HFF-Myc (cell line): Measurements from ENCODE around the gene SAMHD1.
"Not testable (repeated sequence)": the region's sequence is repeated elsewhere in the genome, so short reads cannot be mapped to it uniquely, and the experiment has no call there.

ENCODE experiments used
- DNase-seq: peaks from one replicate; pipeline ENCODE4 v3.0.0-alpha.2; 2011; ENCODE audit warnings: low read depth; ENCODE audit errors: extremely low read depth
- H3K4me3 ChIP-seq: replicated peaks from 2 replicates; pipeline ENCODE4 v1.5.1; 2011; ENCODE audit warnings: low read depth, mild to moderate bottlenecking, control low read depth, low read length
- TF ChIP-seq, protein P1 (sequence below): IDR thresholded peaks from 2 replicates; pipeline ENCODE4 v1.5.1; 2012; ENCODE audit warnings: mild to moderate bottlenecking, low read depth, low read length, control low read depth; ENCODE audit errors: missing control alignments

The SAMHD1 gene

DNA sequence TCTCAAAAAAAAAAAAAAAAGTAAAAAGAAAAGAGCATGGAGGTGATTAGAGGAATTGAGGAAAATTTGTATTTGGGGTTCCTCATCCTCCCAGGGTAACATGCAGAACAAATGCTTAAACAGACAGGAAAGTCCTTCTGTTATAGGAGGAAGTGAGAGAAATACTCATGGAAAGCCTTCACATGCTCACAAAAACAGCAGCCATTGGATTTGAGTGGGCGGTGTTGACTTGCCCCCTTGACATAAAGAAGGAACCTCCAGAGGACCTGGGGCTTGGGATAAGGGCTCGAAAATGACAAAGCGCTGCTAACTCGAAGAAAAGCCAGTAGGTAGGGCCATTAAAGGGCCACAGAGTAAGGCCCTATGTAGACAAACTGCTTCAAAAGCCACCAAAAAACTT, 17.5 kb upstream of the SAMHD1 start:
- no peak for DNase-seq
- TF ChIP-seq, protein P1, sequence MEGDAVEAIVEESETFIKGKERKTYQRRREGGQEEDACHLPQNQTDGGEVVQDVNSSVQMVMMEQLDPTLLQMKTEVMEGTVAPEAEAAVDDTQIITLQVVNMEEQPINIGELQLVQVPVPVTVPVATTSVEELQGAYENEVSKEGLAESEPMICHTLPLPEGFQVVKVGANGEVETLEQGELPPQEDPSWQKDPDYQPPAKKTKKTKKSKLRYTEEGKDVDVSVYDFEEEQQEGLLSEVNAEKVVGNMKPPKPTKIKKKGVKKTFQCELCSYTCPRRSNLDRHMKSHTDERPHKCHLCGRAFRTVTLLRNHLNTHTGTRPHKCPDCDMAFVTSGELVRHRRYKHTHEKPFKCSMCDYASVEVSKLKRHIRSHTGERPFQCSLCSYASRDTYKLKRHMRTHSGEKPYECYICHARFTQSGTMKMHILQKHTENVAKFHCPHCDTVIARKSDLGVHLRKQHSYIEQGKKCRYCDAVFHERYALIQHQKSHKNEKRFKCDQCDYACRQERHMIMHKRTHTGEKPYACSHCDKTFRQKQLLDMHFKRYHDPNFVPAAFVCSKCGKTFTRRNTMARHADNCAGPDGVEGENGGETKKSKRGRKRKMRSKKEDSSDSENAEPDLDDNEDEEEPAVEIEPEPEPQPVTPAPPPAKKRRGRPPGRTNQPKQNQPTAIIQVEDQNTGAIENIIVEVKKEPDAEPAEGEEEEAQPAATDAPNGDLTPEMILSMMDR: no peak
- no peak overlapping the region for H3K4me3 ChIP-seq

DNA sequence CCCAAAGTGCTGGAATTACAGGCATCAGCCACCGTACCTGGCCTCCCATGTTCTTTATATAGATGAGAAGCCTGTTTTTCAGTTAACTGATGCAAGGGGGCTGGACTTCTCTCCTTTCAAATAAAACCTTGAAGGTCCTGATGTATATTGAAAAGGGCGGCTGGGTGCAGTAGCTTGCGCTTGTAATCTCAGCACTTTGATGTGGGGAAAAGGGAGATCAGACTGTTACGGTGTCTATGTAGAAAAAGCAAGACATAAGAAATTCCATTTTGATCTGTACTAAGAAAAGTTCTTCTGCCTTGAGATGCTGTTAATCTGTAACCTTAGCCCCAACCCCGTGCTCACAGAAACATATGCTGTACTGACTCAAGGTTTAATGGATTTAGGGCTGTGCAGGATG, 16.1 kb upstream of the SAMHD1 start:
- H3K4me3 ChIP-seq: no peak overlapping the region

DNA sequence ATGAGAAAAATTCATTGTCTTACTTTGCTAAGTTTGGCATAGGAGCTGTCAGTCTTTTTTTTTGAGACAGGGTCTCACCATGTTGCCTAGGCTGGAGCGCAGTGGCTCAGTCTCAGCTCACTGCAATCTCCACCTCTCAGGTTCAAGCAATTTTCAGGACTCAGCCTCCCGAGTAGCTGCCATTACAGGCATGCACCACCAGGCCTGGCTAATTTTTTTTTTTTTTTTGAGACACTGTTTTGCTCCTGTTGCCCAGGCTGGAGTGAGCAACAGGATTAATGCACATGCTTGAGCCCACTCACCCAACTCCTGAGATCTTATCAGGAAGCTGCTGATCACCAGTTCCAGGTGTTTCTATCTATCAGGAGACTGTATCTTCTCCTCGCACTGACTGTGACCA, 15.5 kb upstream of the SAMHD1 start:
- not testable (repeated sequence) for H3K4me3 ChIP-seq, DNase-seq

More for the DNA sequence above, 16.1 kb upstream of the SAMHD1 start:
- TF ChIP-seq, protein P1: no peak
- no peak for DNase-seq

DNA sequence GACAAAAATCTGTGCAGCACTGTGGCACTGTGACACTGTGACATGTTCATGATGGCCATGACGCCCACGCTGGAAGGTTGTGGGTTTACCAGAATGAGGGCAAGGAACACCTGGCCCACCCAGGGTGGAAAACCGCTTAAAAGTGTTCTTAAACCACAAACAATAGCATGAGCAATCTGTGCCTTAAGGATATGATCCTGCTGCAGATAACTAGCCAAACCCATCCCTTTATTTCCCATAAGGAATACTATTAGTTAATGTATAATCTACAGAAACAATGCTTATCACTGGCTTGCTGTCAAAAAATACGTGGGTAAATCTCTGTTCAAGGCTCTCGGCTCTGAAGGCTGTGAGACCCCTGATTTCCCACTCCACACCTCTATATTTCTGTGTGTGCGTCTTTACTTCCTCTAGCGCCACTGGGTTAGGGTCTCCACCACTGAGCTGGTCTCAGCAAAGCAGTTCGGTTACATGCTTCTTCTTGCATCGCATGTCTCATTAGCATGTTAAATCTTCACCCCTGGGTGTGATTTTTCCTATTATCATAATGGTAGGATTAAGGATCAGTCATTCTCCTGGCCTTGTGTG, 10.9 kb upstream of the SAMHD1 start:
- DNase-seq: not testable (repeated sequence)

DNA sequence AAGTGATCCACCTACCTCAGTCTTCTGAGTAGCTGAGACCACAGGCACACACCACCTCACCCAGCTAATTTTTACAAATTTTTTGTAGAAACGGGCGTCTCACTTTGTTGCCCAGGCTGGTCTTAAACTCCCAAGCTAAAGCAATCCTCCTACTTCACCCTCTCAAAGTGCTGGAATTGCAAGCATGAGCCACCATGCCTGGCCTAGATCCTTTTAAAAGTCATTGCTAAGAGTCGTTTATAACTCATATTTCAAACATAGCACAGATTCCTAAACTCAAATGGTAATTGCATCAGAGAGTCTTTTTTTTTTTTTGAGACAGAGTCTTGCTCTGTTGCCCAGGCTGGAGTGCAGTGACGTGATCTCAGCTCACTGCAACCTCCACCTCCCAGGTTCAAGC, 7.7 kb upstream of the SAMHD1 start:
- no peak for DNase-seq
- TF ChIP-seq, protein P1: no peak
- no peak overlapping the region for H3K4me3 ChIP-seq

More for the DNA sequence above, 10.9 kb upstream of the SAMHD1 start:
- H3K4me3 ChIP-seq: not testable (repeated sequence)

DNA sequence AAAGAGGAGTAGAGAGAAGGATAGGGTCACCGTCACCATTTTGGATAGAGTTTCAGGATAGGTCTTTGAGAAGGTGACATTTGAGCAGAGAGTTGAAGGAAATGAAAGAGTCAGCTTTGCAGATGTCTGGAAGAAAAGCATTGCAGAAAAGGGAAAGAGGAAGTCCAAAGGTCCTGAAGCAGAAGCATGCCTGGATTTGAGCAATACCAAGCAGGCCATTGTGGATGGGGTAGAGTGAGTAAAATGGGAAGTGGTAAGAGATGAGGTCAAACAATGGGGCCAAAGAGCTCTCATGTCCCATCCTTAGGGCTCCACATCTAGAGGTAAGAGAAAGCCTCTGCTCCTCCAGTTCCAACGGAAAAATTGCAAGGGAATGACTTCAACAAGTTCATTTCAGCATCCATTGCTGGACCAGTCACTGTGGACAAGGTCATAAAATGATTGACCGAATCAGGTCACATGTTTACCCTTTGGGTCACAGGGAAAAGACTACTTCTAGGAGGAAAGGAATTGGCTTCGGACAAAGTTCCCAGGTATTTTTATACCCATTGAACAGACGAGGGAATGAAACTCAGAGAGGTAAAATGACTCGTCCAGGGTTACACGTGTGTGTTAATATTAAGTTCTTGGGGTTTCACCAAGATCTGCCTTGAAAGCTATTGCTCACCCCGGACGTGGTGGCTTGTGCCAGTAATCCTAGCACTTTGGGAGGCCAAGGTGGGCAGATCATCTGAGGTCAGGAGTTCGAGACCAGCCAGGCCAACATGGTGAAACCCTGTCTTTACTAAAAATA, 6.6 kb upstream of the SAMHD1 start:
- H3K4me3 ChIP-seq: no peak overlapping the region
- no peak for DNase-seq
- TF ChIP-seq, protein P1: no peak

DNA sequence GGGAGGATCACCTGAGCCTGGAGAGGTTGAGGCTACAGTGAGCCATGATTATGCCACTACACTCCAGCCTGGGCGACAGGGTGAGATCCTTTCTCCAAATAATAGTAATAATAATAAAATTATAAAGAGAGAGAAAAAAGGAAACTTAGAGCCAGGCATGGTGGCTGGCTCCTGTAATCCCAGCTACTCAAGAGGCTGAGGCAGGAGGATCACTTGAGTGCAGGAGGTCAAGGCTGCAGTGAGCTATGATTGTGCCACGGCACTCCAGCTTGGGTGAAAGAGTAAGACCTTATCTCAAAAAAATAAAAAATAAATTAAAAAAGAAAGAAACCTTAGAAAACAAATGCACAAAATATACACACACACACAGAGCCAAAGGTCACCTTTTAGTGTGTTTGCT, 5.2 kb upstream of the SAMHD1 start:
- H3K4me3 ChIP-seq: no peak overlapping the region
- TF ChIP-seq, protein P1: no peak
- DNase-seq: no peak

DNA sequence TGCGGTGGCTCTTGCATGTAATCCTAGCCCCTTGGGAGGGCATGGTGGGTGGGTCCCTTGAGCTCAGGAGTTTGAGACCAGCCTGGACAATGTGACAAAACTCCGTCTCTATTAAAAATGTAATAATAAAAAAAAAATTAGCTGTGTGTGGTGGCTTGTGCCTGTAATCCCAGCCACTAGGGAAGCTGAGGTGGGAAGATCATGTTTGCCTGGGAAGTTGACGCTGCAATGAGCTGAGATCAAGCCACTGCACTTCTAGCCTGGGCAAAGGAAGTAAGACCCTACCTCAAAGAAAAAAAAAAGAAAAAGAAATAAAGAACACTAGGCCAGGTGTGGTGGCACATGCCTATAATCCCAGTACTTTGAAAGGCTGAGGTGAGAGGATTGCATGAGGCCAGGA, 4.5 kb upstream of the SAMHD1 start:
- no peak overlapping the region for H3K4me3 ChIP-seq
- DNase-seq: no peak
- TF ChIP-seq, protein P1: no peak
